Medulla oblongata (tissue), 1 donor: ENCODE results near the gene ROPN1.
A peak's percentile ranks its signal among the peaks of the same experiment; 100 is the strongest.
"Not testable (repeated sequence)": the region's sequence is repeated elsewhere in the genome, so short reads cannot be mapped to it uniquely, and the experiment has no call there.

Experiments
- DNase-seq: peaks from one replicate; pipeline ENCODE4 v3.0.0-alpha.2; 2015; ENCODE audit errors: extremely low spot score

ROPN1 gene

DNA sequence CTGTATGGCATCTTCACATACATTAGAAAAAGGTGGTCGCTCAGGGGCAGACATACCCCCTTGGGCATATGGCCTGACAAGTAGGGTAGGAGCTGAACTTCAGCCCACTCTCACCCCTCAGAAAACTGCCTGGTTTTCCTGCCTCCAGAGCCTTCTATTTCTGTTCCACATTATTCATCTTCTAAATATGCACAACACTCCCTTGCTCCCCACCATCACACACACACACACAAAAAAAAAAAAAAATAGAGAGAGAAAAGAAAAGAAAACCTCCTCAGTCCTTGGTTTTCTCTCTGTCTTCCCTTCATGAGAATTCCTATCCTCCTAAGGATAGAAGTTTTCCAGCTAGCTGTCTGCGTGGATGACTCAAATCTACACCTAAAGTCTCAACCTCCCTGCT lies 5.6 kb upstream of the ROPN1 start:
- no peak for DNase-seq

DNA sequence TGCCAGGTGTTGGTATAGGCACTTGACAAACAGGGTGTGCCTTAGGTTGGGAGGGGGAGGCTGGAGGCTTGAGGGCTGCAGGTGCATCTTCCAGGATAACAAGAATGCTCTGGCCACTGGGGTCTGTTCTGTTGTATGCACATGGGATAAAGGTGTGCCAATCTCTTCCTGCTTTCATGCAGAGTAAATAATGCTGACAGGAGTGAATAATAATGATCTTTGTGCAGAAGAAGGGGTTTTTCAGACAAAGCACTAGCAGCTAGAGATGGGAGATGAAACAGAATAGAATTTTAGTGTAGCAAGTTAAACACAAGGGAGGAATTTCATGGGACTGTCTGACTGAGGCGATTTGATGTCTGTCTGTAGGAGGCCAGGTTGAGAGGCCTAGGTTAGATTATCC lies 1.9 kb upstream of the ROPN1 start:
- no peak for DNase-seq

DNA sequence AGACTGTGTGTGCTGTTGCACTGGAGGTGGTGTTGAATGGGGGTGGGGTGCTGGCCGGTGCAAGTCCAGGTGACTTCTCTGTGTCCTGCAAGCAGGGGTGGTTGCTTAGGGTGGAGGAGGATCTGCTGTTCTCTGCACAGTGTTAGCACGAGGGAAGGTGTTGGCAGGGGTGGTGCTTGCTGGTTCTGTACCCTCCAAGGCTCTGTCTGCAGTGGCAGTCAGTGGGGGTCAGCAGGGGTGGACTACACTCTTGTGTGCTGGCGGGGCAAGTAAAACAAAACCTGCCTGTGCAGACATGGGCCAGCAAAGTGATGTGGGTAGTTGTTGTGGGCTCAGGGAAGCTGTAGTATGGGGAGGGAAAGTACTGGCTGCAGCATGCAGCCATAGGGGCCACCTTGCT lies 5.5 kb downstream of the ROPN1 start:
- no peak for DNase-seq

DNA sequence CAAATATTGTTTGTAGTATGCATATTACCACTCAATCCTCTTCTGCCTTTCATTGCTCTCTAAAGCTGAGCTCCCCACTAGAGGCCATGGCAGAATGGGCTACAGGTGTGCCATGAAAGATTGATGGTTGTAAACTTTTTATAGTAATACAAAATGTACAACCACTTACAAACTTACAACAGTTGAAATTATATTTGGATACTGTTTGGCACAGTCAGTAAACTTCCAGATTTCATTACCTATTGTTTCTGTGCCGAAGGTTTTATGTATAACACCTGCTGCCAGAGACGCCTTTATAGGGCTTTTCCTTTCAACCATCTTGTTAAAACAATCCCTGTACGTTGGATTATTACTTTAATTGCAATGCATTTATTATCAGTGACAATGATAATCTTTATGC lies 7.0 kb downstream of the ROPN1 start:
- no peak for DNase-seq

DNA sequence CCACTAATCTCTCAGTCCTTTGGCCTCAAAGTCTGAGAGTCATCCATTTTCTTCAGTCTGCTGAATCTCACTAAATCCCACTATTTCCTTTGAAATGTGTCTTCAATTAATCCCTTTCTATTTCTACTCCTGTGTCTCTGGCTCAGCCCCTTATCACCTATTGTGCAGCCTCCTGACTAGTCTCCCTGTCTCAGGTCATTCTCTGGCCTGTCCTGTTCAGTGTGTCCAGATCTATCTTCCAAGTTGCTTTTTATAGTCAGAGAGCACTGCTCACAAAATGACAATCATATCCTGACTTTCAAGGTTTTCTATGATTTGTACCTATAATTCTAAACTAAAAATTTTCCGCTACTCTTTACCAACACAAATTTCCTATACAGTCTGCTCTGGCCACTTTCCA lies 7.6 kb downstream of the ROPN1 start:
- DNase-seq = no peak

DNA sequence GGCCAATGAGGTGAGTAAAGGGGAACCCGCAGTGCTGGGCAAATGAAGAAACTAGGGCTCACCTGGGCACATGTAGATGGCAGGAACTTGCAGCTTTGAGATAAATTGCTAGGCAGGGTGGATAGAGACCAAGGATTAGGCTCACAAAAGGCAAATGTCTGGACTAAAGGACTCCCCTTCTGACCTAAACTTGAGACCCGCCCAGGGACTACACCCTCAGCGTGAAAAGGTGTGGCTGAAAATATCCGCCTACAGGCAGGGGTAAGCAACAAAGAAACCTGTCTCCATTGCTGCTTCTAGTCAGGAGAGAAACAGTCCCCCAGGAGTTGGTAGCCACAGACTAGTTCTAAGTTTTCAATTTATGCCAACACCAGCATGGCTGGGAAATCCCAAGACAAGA lies 10.6 kb downstream of the ROPN1 start:
- not testable (repeated sequence) for DNase-seq

DNA sequence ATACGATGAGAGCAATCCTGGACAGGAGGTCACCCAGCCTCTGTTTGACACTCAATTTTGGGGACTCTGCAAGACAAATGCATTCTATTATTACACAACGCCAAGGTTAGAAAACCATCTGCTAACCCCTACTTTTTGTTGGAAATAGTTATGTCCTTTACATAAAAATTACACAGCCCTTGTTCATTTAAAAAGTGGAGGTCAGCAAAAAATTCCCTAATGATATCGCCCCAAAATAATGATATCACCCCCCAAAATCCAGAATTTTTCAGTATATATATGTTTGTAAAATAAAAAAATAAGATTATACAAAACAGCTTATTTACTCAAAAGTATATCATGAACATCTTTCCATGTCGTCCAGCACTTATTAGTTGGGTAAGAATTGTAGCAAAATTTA lies 11.4 kb downstream of the ROPN1 start:
- DNase-seq = no peak

DNA sequence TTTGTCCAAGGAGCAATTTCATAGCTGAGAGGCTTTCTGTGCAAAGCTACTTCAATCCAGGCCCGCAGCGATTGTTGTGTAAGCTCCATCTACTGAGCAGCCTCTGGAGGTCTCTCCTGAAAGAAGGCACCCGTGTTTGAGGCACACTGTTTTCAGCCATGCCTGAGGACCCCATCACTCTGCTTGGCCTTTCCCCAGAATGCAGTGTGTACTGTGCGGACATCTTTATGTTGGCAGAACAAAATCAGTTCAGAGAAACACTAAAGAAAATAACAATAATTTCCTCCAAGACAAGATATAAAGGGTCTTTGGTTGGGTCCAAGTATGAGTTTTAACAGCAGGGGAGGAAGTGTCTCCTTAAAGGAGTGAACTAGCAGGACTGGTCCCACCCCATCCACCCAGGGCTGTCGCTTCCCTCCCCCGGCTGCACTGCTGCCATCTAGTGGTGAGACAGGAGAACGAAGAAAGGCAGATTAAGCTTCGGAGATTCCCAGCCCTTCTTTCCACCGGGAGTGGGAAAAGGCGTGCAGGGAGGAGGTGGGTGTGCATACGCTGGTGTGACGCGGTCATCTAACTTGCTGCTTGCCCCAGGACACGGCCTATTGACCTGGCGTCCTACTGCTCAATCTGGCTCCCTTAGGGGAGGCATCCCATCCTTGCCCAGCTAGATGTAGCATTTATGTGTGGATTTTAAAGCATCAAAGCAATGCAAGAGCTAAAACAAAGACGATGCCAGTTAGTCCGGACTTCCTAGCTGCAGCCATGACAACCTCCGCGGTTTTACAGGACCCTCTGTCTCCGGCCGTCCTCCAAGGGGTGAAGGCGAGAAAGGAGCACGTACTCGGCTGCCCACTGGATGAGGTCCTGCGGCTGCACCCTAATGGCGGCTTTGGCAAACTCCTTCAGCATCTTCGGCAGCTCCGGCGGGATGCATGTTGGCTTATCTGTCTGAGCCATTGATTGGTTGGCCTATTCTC lies 12.1 kb downstream of the ROPN1 start:
- DNase-seq = peak; percentile 71

DNA sequence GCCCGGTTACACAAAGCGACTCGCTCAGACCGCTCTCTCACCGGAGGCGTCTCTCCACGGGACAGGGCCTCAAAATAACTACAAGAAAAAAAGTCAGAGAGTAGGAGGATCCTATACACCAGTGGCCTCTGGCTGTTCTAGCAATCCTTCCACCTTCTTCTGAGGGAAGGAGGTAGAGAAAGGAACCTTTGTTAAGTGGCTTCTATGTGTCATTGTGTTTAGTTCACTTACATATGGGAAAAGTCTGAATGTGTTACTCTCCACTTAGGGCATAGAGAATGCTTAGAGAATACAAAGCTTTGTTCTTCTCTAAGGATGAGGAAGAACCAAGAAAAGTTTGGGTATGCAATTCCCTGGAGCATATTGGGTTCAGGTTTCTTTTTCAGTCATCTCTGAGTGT lies 15.0 kb downstream of the ROPN1 start:
- not testable (repeated sequence) for DNase-seq

DNA sequence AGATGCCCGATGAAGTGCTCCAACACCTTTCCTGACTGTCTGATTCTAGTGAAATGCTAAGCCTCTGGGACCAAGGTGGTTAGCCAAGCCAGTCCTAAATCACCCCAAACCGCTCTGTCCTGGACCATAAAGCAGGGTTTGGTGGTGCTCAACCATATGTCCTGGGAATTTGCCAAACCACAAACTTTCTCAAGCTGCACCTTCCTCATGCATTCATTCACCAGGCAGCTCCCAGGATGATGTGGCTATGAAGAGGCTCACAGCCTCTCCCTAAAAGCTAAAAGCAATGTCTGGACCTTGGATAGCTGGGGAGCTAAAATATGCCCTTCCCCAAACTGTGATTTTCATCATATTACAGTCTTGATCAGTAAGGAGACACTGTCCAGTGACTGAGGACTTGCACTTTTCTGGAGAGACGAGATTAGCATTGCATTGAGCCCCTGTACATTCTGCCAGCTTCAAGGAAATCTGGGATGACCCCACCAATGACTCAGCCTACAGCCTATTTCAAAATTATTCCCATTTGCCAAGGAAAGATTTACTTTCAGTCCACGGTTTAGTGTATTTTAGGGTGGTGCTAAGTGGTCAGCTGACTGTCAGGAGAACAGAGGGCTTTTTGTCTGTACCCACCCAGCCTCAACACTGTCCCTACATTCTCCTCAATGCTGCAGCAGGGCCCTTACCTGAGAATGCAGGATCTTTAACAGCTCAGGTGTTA lies 15.6 kb downstream of the ROPN1 start:
- not testable (repeated sequence) for DNase-seq

DNA sequence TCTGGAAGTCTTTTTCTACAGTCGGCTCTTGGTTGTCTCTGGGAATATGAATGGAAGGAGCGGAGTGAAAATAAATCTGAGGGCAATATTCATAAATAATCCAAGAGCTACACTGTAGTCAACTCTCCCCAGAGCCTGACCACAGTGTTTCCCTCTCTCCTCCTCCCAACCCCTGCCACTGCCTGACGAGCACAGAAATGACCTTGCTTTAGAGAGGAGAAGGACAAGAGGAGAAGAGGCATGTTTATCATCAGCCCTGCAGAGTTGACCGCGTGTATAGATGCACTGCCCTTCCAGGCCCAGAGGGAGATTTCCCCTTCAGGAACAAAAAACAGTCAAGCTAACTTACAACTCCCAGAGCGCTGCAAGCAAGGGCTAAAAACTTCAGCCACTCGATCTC lies 16.9 kb downstream of the ROPN1 start:
- not testable (repeated sequence) for DNase-seq

DNA sequence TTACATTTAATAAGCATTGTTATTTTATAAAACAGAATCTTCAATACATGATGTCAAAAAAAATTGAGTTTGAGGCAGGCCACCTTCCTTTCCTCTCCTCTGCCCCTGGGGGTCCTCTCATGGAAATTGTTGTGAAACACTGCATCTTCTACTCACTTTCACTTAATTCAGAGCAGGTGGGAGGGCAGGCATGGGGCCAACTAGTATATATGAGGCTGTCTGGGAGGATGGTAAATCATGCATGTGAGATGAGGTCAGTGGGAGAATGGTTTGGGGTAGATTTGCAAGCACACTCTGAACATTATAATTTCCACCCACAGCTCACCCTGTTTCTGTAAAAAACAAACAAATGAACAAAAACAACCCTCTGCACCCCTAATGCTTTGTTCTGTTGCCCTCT lies 20.5 kb downstream of the ROPN1 start:
- DNase-seq = no peak

DNA sequence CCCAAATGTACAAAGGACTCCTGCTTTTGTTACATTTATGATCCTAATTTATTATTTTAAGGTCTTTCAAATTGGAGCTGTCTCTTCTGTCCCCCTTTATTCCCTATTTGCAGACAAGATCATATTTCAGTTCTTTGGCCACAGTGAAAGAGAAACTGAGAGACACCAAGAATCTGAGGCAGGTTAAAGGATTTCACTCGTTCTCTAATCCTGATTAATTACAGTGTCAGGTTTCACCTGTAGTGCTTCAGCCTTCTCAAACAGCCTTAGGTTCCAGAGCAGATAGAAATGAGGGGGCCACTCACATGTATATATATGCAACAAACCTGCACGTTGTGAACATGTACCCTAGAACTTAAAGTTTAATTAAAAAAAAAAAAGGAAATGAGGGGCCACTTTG lies 24.7 kb downstream of the ROPN1 start:
- DNase-seq = not testable (repeated sequence)

DNA sequence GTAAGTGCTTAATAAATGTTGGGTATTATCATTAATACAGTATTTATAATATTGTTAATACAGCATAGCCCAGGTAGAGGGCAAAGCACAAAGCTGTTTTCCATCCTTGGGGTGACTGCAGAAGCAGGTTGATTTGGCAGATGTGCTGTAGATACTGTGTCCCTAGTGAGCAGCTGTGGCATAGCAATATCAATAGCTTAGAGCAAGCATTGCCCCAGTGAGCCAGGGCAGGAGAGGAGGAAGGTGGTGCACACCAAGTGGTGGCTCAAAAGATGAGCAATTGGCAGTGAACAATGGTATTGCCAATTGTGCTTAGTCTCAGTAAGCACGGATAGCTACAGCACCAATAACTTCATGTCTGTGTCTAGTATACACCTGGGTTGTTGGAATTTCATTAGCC lies 25.1 kb downstream of the ROPN1 start:
- DNase-seq = not testable (repeated sequence)

DNA sequence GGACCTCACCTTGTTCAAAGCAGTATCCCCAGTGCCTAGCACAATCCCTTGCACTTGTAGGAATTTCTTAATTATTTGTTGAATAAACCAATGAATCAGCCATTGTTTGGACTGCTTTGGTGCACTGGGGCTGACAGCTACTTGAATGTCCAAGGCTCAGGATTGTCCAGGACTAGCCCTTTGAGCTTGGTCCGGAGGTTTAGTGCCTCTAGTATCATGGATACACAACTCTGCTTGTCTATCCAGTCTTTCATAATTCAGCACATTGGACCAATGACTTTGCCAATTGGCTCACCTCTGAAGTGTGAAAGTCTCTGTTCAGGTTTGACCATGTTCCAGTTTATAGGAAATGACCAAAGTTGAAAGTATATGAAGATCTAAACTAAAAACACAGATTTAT lies 27.1 kb downstream of the ROPN1 start:
- not testable (repeated sequence) for DNase-seq

DNA sequence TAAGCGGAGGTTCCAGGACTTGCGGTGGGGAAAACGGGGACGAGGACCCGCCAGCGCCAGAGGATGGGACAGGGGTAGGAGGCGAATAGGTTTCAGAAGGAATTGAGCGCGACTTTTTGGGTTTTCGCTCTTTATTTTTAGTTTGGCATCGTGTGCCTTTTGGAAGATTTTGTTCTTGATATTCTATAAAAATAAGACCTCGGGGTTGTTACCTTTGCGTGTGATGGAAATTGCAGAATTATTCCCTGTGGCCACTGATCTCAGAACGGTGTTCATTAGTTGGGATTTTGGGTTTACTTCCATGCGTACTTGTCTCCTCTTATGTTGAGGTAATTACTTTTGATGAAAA lies 30.4 kb downstream of the ROPN1 start:
- DNase-seq = no peak

DNA sequence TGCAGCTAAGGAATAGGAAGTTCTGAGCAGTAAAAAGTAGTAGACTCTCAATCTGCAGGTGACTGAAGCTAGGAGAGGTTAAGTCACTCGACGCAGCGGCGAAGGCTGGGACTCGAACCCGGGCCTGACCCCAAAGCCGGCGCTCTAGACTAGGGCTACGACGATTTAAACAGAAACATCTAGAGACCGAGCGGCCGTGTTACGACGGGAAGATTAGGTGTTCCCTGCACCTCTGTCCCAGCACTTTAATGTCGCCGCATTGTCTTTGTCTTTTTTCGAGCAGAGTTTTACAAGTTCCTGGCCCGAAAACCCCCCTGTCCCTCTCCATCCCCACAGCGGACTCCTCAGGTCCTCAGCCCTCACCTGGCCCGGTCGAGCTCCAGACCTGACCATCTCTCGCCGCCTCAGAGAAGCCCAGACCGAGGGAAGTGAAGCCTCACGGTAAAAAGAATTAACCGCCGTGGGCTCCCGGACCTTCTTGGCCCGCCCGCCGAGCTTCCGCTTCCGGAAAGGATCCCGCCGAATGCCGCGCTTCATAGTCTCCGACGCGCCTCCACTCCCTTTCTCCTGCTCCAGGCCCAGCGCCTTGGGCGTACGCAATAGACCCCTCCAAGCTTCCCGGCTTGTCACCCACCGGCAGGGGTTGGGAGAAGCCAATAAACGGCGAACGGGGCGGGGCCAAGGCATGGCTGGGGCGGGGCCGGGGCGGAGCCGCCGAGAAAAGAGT lies 31.0 kb downstream of the ROPN1 start, which contains the start of gene CCDC14:
TSS of gene CCDC14 (minus strand) at position 449 of the 727 bp plus-strand sequence. CDS start at position 393, 56 bp downstream.
- DNase-seq = peak; percentile 88

DNA sequence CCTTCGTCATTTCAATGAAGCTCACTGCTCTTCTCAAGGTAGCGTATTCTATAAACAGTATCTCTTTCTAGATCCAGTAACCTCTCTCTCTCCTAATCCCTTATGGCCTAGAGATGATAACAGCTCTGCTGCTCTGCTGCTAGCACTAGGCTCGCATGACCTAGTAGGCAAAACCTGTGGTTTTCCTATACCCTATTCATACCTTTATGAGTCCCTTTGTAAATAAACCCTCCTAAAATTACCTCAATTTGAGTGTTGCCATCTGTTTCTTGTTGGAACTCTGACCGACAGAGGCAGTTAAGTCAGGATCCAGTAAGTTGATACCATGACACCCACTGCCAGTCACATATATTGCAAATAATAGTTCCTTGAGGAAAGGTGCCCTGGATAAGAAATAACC lies 38.2 kb downstream of the ROPN1 start:
- no peak for DNase-seq

DNA sequence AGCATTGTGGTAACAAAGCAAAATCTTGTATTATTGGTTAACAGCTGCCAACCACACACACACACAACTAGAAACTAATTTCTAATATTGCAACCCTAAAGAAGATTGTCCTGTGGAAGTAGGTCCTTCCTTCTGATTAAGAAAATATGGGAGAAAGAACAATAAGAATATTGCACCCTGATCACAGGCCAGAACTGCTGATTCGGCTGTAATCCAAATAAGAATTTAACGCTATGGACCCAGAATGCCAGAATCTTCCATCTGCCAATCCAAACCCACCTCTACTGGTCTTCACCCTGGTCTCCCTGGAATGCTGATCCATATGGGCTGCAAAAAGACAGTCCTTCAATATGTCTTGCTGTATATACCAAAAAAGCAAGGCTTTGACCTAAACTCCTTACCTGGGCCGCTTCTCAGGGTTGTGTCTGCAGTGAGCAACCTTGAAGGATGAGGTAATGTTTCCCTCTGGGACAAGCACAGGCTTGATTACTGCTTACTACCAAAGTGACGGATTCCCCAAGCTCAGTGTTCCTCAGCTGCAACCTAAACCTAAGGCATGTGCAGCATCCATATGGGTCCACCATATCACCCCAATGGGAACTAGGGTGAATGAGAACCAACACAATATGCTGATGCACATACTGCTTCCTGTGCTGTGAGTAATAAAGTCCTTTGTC lies 38.9 kb downstream of the ROPN1 start:
- DNase-seq = no peak

DNA sequence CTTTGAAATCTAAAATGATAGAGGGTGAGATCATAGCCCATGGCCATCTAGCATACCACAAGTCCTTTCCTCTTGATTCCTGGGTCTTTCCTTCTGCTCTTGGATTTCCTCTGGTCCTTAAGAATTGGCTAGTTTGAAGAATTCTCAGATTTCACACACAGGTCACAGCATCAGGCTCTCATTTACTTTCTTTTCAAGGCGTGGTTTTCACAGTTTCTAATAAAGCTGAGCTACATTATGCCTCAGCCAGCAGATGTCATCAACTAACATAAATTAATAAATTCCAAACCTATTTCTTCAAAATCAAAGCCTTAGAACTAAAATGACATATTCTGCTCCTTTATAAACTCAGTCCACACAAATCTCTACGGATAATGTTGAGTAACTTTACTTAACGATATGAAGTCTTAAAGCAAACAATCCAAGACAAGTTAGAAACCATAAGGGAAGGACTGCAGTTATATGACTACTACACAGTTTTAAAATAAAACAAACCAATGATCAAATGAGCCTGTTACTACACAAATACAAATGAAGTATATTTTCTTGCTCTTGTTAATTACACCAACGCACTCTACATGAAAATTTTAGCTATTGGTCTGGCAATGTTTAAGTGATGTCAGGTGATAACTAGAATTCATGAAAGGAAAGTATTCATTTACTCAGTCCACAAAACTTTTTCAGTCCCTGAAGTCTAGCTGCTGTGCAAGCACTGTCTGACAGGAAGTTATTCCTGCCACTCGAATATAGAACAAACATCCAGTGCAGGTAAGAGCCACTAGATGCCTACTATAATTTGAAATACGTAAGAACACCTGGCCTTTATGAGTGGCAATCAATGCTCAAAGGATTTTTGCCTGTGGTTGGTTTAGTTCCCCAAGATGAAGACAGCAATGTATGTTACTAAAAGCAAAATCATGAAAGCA lies 40.1 kb downstream of the ROPN1 start:
- no peak for DNase-seq

DNA sequence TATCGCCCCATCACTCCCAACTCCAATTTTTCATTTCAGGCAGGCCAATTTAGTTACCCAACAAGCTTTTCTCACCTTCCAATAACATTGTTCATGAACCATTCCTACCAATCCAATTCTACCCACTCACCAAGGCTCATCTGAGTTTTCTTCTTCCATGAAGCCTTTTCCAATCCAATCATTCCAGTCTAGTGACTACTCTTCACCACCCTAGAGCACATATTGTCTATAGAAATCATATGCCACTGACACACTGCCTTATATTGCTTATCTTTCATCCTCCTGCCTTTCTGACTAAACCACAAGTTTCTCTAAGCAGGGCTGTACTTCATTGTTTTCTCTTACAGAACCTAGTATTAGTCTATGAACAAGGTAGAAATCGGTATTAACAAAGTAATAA lies 42.3 kb downstream of the ROPN1 start:
- no peak for DNase-seq
